ENCODE data around the gene INPP5D.
"Not testable (repeated sequence)": the region's sequence is repeated elsewhere in the genome, so short reads cannot be mapped to it uniquely, and the experiment has no call there.

Gene INPP5D

GRCh38 chr2:233178994-233179847, 119.1 kb downstream of the INPP5D start:
- peaks cover 97% of the 10 kb centered on the region for H3K36me3 ChIP-seq
- H3K27me3 ChIP-seq, result 0 out of 2 replicates have a peak, but pooled peaks cover 4% of the 10 kb centered on the region

GRCh38 chr2:233179848-233180366, 119.8 kb downstream of the INPP5D start:
- H3K9me3 ChIP-seq, result peaks cover 20% of the 10 kb centered on the region
- H3K9ac ChIP-seq, result no peak overlapping the region
- no peak overlapping the region for H3K4me2 ChIP-seq
- peaks cover 97% of the 10 kb centered on the region for H3K36me3 ChIP-seq
- peaks cover 19% of the 10 kb centered on the region for H3K4me1 ChIP-seq
- H4K20me1 ChIP-seq, result peaks cover 11% of the 10 kb centered on the region; the same call in 1 of the 2 replicates
- H3K27ac ChIP-seq, result no peak overlapping the region
- 0 out of 2 replicates have a peak, but pooled peaks cover 4% of the 10 kb centered on the region for H3K27me3 ChIP-seq
- H3K4me3 ChIP-seq, result no peak overlapping the region
- TF ChIP-seq Cebpa-rat (IDR thresholded peaks at IDR 0.05), result no peak

More at GRCh38 chr2:233178994-233179847, 119.1 kb downstream of the INPP5D start:
- TF ChIP-seq Cebpa-rat (IDR thresholded peaks at IDR 0.05), result no peak
- H3K9me3 ChIP-seq, result peaks cover 20% of the 10 kb centered on the region
- H3K4me2 ChIP-seq, result no peak overlapping the region
- H4K20me1 ChIP-seq, result peaks cover 4% of the 10 kb centered on the region; the same call in 1 of the 2 replicates
- H3K4me1 ChIP-seq, result peaks cover 13% of the 10 kb centered on the region
- H3K9ac ChIP-seq, result no peak overlapping the region
- no peak overlapping the region for H3K27ac ChIP-seq
- no peak overlapping the region for H3K4me3 ChIP-seq

- Histone ChIP-seq H3K27me3 (0 out of 2 replicates have a peak, but pooled peaks cover 3% of the 10 kb centered on the region), H3K9ac (no peak overlapping the region), H3K4me2 (peak overlapping the region; percentile 46; the same call in 1 of the 2 replicates), H3K27ac (peak overlapping the region; percentile 55; the same call in 1 of the 2 replicates), H3K36me3 (peaks cover 99% of the 10 kb centered on the region), H3K4me3 (no peak overlapping the region), H3K9me3 (peaks cover 14% of the 10 kb centered on the region), H3K4me1 (peaks cover 34% of the 10 kb centered on the region), H4K20me1 (peaks cover 23% of the 10 kb centered on the region; the same call in 1 of the 2 replicates)
- TF ChIP-seq Cebpa-rat (IDR thresholded peaks at IDR 0.05), result no peak
Observed at GRCh38 chr2:233183869-233184418, 123.8 kb downstream of the INPP5D start.

GRCh38 chr2:233184669-233185068, 124.5 kb downstream of the INPP5D start:
- Histone ChIP-seq H3K27ac (peak overlapping the region; percentile 55), H3K4me3 (no peak overlapping the region), H3K36me3 (peaks cover 99% of the 10 kb centered on the region), H4K20me1 (peaks cover 23% of the 10 kb centered on the region; the same call in 1 of the 2 replicates), H3K9me3 (peaks cover 6% of the 10 kb centered on the region), H3K27me3 (no peaks in the 10 kb centered on the region), H3K4me2 (peak overlapping the region; percentile 46), H3K4me1 (peaks cover 34% of the 10 kb centered on the region), H3K9ac (peak overlapping the region; percentile 41)
- TF ChIP-seq Cebpa-rat (IDR thresholded peaks at IDR 0.05), result no peak

- Histone ChIP-seq H3K27me3 (no peaks in the 10 kb centered on the region), H3K9me3 (no peaks in the 10 kb centered on the region), H3K9ac (peak overlapping the region; percentile 41), H3K4me2 (peak overlapping the region; percentile 46), H3K27ac (peak overlapping the region; percentile 55), H3K4me3 (no peak overlapping the region), H3K4me1 (peaks cover 38% of the 10 kb centered on the region), H3K36me3 (peaks cover 99% of the 10 kb centered on the region), H4K20me1 (peaks cover 23% of the 10 kb centered on the region; the same call in 1 of the 2 replicates)
- TF ChIP-seq Cebpa-rat (IDR thresholded peaks at IDR 0.05), result no peak
Observed at GRCh38 chr2:233185330-233185729, 125.2 kb downstream of the INPP5D start.

GRCh38 chr2:233185963-233186362, 125.8 kb downstream of the INPP5D start:
- Histone ChIP-seq H3K4me2 (peak overlapping the region; percentile 46), H3K27ac (0 out of 2 replicates have a peak overlapping the region, but pooled peaks have one; percentile 10), H3K9ac (no peak overlapping the region), H3K9me3 (no peaks in the 10 kb centered on the region), H3K4me3 (no peak overlapping the region), H3K36me3 (peaks cover 99% of the 10 kb centered on the region), H3K4me1 (peaks cover 42% of the 10 kb centered on the region), H3K27me3 (no peaks in the 10 kb centered on the region), H4K20me1 (peaks cover 23% of the 10 kb centered on the region; the same call in 1 of the 2 replicates)
- no peak for TF ChIP-seq Cebpa-rat (IDR thresholded peaks at IDR 0.05)

GRCh38 chr2:233186851-233187250, 126.7 kb downstream of the INPP5D start:
- Histone ChIP-seq H3K36me3 (peaks cover 99% of the 10 kb centered on the region), H4K20me1 (peaks cover 23% of the 10 kb centered on the region; the same call in 1 of the 2 replicates), H3K4me2 (no peak overlapping the region), H3K9me3 (no peaks in the 10 kb centered on the region), H3K4me1 (peaks cover 42% of the 10 kb centered on the region), H3K9ac (no peak overlapping the region), H3K27ac (no peak overlapping the region), H3K27me3 (no peaks in the 10 kb centered on the region), H3K4me3 (no peak overlapping the region)
- TF ChIP-seq Cebpa-rat (IDR thresholded peaks at IDR 0.05), result no peak

GRCh38 chr2:233189025-233189424, 128.9 kb downstream of the INPP5D start:
- no peak overlapping the region for H3K4me2 ChIP-seq
- peaks cover 26% of the 10 kb centered on the region; the same call in 1 of the 2 replicates for H4K20me1 ChIP-seq
- H3K4me1 ChIP-seq, result peaks cover 32% of the 10 kb centered on the region
- H3K27ac ChIP-seq, result no peak overlapping the region
- no peaks in the 10 kb centered on the region for H3K27me3 ChIP-seq
- no peak overlapping the region for H3K4me3 ChIP-seq
- H3K36me3 ChIP-seq, result peaks cover 99% of the 10 kb centered on the region
- H3K9ac ChIP-seq, result no peak overlapping the region
- no peak for TF ChIP-seq Cebpa-rat (IDR thresholded peaks at IDR 0.05)
- no peaks in the 10 kb centered on the region for H3K9me3 ChIP-seq

GRCh38 chr2:233191016-233191415, 130.9 kb downstream of the INPP5D start:
- not testable (repeated sequence) for H3K4me3 ChIP-seq, H3K4me2 ChIP-seq, H3K27ac ChIP-seq, H3K9ac ChIP-seq, H3K27me3 ChIP-seq, H3K9me3 ChIP-seq, H4K20me1 ChIP-seq
- Histone ChIP-seq H3K4me1 (peaks cover 12% of the 10 kb centered on the region), H3K36me3 (peaks cover 100% of the 10 kb centered on the region)
